Right lobe of liver (tissue), 6 donors: Measurements from ENCODE around the gene TTC7B. TPM values are rescaled to one million over a fixed set of nuclear protein-coding genes. Genes with fewer than 3 reads are reported as not detected.

ENCODE experiments used
- ATAC-seq, 4 donors: fragments of 200-7000 bp; cut with Tn5 transposase; one replicate each; pipeline ENCODE4 v1.9.1; 2020; ENCODE audit warnings: mild to moderate bottlenecking in 4 of 4, moderate library complexity in 4 of 4
- DNase-seq, 3 donors: peaks; one replicate each; pipeline ENCODE4 v3.0.0-alpha.2; 2020
- H3K27ac ChIP-seq, 3 donors: fragments of 200-600 bp; one replicate each; pipeline ENCODE4 v1.8.0; 2022
- H3K27me3 ChIP-seq, 2 donors: fragments of 200-600 bp; one replicate each; pipeline ENCODE4 v1.8.0; 2022
- H3K36me3 ChIP-seq, 4 donors: fragments of 200-600 bp; sonication (generic) in 1 of 4; one replicate each; pipeline versions ENCODE4 v1.5.1 to v1.8.0; 2017 to 2022; ENCODE audit warnings: control low read depth in 1 of 4
- H3K4me1 ChIP-seq, 4 donors: fragments of 200-600 bp; sonication (generic) in 1 of 4; one replicate each; pipeline versions ENCODE4 v1.5.1 to v1.8.0; 2017 to 2022; ENCODE audit warnings: control low read depth in 1 of 4
- H3K4me3 ChIP-seq, 3 donors: fragments of 200-600 bp; one replicate each; pipeline ENCODE4 v1.8.0; 2022
- H3K9me3 ChIP-seq, 4 donors: fragments of 200-600 bp; sonication (generic) in 1 of 4; one replicate each; pipeline versions ENCODE4 v1.5.1 to v1.8.0; 2017 to 2022; ENCODE audit warnings: control low read depth in 1 of 4
- POLR2A ChIP-seq: fragments of 450-650 bp; IDR thresholded peaks from one replicate; pipeline ENCODE4 v1.6.1; 2017; ENCODE audit warnings: antibody characterized with exemption, mild to moderate bottlenecking
- WGBS: methylation state at CpG from one replicate; pipeline ENCODE4 v1.1.6; 2018; ENCODE audit warnings: low coverage, low lambda C conversion rate; ENCODE audit not compliant: insufficient coverage; ENCODE audit errors: missing lambda C conversion rate; 5-methylcytosine and 5-hydroxymethylcytosine counted together
- intact Hi-C, 2 donors: fragments of 100-400 bp; cut with DNase I; formaldehyde crosslinking; loops; one replicate each; pipeline versions ENCODE4 v1.11.2 to v1.14.1; 2022
- total RNA-seq, 6 experiments: library from RNA; depleted of rRNA in 2 of 6; stranded (reverse); fragments of >200 nt in 2 of 6; fragmentation: NEBNext Ultra II Directional in 3 of 6; extraction: Animal tissue kit (Norgen Biotek cat#: 25700) in 3 of 6; gene quantifications; one replicate each; pipeline versions ENCODE4 v1.1.0 to v1.2.4, GENCODE V29; 2016 to 2023
- TF ChIP-seq, protein P1 (sequence below), 4 donors: fragments of 200-600 bp in 3 of 4; fragments of 450-650 bp in 1 of 4; IDR thresholded peaks; one replicate each; pipeline versions ENCODE4 v1.5.1 to v1.8.0; 2016 to 2022; ENCODE audit warnings: antibody characterized with exemption in 4 of 4, mild to moderate bottlenecking in 2 of 4
- donor health status: DM: no; HTN: yes; CAD: no.
- donor health status: DM: no; HTN: no; CAD: no.
- donor health status: DM: no; HTN: no; CAD: no.
- donor health status: DM: no; HTN: yes; CAD: no.
- donor health status: DM: no; HTN: yes; CAD: no.

The TTC7B gene
- total RNA-seq, 6 experiments from 2014 or later: 18.4 to 56.1 (median 37.5) TPM

DNA sequence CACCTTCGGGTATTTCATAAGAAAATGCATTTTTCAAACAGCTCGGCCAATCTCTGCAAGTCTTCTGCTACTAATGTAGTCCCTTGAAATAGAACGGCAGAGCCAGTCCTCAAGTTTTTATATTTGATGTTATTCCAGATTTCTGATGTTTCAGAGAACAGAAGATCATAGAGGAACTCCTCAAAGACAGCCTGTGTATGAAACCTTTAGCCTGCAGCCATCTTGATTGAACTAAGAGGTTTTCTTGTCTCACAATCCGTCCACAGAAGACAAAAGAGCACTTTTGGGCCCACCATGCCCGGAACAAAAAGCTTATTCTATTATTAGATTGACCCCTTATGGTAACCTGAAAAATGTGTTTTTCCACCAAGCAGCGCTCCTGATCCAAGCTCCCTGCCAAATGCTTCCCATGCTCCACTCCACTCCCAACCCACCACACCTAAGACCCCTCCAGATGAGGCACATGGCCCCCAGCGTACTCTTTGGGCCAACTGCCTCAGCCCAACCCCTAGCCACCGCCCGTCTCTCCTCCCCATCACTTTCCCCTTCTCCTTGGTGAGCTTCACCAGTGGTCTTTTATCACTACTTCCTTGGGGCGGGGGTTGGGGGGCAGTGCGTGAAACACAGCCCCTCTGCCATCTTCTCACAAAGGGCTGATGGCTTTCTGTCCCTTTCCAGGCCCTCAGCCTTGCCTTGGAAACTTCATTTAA, 243.6 kb downstream of the TTC7B start:
- no peak overlapping the region for H3K27ac ChIP-seq
- no peak for TF ChIP-seq POLR2A
- no peak overlapping the region for H3K4me3 ChIP-seq
- intact Hi-C loops: no loop called here
- no peaks in the 10 kb centered on the region for H3K4me1 ChIP-seq
- DNase-seq (no peak), ATAC-seq (no peak)
- 88% methylated on average over 9 of the region's 11 CpGs for WGBS
- H3K27me3 ChIP-seq: no peaks in the 10 kb centered on the region
- H3K9me3 ChIP-seq: no peaks in the 10 kb centered on the region
- H3K36me3 ChIP-seq: peaks cover 0 to 4% (median 0%) of the 10 kb centered on the region in 4 donors

DNA sequence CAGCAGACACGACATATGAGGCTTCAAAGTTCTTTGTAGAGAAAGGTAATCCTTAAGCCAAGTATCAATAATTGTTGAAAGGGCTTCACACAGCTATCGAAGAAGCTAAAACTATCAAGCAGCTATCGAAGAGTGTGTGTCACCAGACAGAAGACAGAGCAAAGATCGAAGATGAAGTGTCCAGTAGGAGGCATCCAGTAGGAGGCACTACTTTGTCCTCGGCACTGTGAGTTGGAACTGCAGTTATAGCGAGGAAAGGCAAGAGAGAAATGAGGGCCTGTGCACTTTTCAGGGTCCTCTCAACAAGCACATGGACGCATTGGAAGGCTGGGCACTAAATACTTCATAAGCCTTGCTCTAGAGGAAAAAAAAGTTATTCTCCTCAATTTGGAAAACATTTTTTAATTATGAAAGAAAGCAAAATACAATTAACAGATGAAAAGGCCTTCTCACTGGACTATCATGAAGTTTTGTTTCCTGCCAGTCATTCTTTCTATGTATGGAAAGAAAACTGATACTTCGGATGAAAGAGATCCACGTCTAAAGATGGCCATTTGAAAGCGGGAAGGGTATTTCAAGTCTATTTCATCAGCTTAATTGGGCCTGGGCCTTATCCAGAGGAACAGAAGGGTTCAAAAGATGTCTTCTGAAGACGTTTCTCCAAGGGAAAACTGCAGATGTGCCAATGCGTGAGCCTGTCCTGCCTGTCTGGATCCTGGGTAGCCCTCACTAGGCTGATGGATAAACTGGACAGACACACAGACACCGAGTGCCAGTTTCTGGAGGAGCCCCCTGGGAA, 244.9 kb downstream of the TTC7B start:
- TF ChIP-seq POLR2A: no peak
- TF ChIP-seq, protein P1, sequence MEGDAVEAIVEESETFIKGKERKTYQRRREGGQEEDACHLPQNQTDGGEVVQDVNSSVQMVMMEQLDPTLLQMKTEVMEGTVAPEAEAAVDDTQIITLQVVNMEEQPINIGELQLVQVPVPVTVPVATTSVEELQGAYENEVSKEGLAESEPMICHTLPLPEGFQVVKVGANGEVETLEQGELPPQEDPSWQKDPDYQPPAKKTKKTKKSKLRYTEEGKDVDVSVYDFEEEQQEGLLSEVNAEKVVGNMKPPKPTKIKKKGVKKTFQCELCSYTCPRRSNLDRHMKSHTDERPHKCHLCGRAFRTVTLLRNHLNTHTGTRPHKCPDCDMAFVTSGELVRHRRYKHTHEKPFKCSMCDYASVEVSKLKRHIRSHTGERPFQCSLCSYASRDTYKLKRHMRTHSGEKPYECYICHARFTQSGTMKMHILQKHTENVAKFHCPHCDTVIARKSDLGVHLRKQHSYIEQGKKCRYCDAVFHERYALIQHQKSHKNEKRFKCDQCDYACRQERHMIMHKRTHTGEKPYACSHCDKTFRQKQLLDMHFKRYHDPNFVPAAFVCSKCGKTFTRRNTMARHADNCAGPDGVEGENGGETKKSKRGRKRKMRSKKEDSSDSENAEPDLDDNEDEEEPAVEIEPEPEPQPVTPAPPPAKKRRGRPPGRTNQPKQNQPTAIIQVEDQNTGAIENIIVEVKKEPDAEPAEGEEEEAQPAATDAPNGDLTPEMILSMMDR (IDR thresholded peaks at IDR 0.05): no peak
- Histone ChIP-seq H3K4me1 (no peaks in the 10 kb centered on the region), H3K9me3 (no peaks in the 10 kb centered on the region), H3K27me3 (no peaks in the 10 kb centered on the region), H3K4me3 (no peak overlapping the region), H3K36me3 (peaks cover 0 to 4% (median 0%) of the 10 kb centered on the region in 4 donors), H3K27ac (no peak overlapping the region)
- WGBS: 92% methylated on average over 10 of the region's 13 CpGs
- intact Hi-C loops: no loop called here
- DNase-seq (no peak), ATAC-seq (no peak)

DNA sequence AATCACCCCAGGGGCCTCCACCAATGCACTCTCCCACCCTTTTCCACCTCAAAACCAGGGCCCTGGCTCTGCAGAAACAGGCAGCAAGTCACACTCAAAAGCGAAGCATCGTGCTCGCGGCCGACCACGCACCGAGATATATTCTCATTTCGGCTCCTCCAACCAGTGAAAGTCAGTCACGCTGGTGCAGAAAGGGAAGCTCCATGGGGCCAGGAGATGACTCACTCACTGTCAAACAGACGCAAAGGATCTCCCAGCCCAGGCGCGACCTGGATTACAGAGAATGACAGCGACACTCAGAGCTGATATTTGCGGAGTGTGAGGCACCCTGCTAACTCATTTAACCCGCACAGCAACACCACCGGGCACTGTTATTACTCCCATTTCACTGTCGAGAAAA, 245.8 kb downstream of the TTC7B start:
- WGBS: 93% methylated on average over 14 of the region's 17 CpGs
- no peaks in the 10 kb centered on the region for H3K9me3 ChIP-seq

DNA sequence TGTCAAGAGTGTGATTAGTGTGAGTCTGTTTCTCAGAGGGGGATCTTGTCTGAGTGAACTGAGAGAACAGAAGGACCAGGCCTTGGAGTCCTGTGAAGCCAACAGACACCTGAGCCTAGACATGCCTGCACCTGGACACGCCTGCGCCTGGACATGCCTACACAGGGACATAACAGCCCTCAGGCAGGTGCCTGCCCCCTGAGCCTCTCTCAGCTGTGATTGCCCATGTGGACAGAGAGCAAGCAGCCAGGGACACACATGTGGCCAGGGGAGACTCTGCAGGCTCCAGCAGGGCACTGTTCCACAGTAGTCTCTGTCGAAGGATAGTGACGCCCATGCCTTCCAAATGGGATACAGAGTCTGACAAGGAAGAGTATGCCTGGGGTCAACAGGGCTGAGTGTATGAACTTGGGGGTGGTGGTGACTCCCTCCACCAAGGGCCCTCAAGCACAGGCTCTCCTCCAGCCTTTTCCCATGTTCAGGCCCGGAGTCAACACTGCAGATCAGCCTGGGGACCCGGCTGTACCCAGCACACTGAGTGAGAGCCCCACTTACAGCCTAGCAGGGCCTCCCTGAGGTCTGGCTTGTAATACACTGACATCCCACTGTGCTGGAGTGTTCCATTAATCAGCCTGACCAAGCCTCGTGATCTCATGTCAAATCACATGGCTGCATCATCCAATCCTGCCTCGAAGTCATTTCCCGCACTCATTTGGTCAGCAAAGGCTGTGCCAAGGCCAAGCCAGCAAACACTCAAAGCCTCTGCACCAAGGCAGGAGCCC, 246.4 kb downstream of the TTC7B start:
- Histone ChIP-seq H3K27me3 (no peaks in the 10 kb centered on the region), H3K9me3 (no peaks in the 10 kb centered on the region), H3K4me1 (no peaks in the 10 kb centered on the region), H3K4me3 (no peak overlapping the region), H3K27ac (no peak overlapping the region), H3K36me3 (peaks cover 0 to 4% (median 0%) of the 10 kb centered on the region in 4 donors)
- DNase-seq (no peak), ATAC-seq (peak in 2 of 4 donors; percentile 6 to 7)
- WGBS: no CpG with 5 or more reads among the region's 9 CpGs
- intact Hi-C loops: no loop called here
- TF ChIP-seq, protein P1 (IDR thresholded peaks at IDR 0.05): no peak
- TF ChIP-seq POLR2A: no peak

More for the DNA sequence above, 245.8 kb downstream of the TTC7B start:
- no peak overlapping the region for H3K27ac ChIP-seq
- ATAC-seq (no peak), DNase-seq (no peak)
- no peaks in the 10 kb centered on the region for H3K27me3 ChIP-seq
- H3K4me3 ChIP-seq: no peak overlapping the region
- intact Hi-C loops: no loop called here
- TF ChIP-seq POLR2A: no peak
- TF ChIP-seq, protein P1 (IDR thresholded peaks at IDR 0.05): no peak
- peaks cover 0 to 4% (median 0%) of the 10 kb centered on the region in 4 donors for H3K36me3 ChIP-seq
- H3K4me1 ChIP-seq: no peaks in the 10 kb centered on the region
